ENCODE data around the gene NPY.

DNA sequence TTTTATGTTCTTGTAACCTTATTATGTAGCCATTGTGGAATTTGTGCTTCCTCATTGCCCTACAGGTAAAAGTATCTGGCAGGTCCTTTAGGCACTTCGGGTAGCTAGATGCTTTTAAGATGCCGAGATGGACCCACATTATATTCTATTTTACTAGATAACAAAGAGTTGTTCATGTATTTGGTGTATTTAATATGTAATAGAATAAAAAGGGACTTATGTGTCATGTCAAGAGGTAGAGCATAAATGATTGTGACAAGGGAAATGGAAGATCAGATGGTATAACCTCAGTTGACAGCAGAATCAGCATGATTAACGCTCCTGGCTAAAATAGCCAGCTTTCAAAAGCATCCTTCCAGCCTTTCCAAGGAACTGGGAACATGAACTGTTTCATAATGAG is 50.6 kb downstream of the NPY start:
- TF ChIP-seq EZH2 (IDR thresholded peaks at IDR 0.05) (no peak), TCF7L2 (IDR thresholded peaks at IDR 0.05; ENCODE audit: borderline replicate concordance, extremely low read depth, insufficient read depth, insufficient read length) (no peak), EZH2phosphoT487 (IDR thresholded peaks at IDR 0.05; ENCODE audit: borderline replicate concordance) (no peak), ZNF274 (IDR thresholded peaks at IDR 0.05; ENCODE audit: low read depth, low read length) (no peak), CEBPB (IDR thresholded peaks at IDR 0.05; ENCODE audit: low read depth) (no peak), ELF1 (IDR thresholded peaks at IDR 0.05; ENCODE audit: borderline replicate concordance, low read depth) (no peak)
- TF ChIP-seq, protein P1, sequence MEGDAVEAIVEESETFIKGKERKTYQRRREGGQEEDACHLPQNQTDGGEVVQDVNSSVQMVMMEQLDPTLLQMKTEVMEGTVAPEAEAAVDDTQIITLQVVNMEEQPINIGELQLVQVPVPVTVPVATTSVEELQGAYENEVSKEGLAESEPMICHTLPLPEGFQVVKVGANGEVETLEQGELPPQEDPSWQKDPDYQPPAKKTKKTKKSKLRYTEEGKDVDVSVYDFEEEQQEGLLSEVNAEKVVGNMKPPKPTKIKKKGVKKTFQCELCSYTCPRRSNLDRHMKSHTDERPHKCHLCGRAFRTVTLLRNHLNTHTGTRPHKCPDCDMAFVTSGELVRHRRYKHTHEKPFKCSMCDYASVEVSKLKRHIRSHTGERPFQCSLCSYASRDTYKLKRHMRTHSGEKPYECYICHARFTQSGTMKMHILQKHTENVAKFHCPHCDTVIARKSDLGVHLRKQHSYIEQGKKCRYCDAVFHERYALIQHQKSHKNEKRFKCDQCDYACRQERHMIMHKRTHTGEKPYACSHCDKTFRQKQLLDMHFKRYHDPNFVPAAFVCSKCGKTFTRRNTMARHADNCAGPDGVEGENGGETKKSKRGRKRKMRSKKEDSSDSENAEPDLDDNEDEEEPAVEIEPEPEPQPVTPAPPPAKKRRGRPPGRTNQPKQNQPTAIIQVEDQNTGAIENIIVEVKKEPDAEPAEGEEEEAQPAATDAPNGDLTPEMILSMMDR (IDR thresholded peaks at IDR 0.05 in 2 of 3, conservative IDR thresholded peaks at IDR 0.05 in 1 of 3; ENCODE audit: borderline replicate concordance in 1 of 3, insufficient read depth in 1 of 3, low read depth in 2 of 3, low read length in 2 of 3), result no peak
